HG03103 (cell line): ENCODE results near the gene SMIM24.
"Not testable (repeated sequence)": the region's sequence is repeated elsewhere in the genome, so short reads cannot be mapped to it uniquely, and the experiment has no call there.

Experiments
- ATAC-seq: cut with Tn5 transposase; IDR thresholded peaks from one replicate; pipeline ENCODE4 v1.9.1; 2021; ENCODE audit warnings: low read depth; ENCODE audit not compliant: unreplicated experiment

The SMIM24 gene

DNA sequence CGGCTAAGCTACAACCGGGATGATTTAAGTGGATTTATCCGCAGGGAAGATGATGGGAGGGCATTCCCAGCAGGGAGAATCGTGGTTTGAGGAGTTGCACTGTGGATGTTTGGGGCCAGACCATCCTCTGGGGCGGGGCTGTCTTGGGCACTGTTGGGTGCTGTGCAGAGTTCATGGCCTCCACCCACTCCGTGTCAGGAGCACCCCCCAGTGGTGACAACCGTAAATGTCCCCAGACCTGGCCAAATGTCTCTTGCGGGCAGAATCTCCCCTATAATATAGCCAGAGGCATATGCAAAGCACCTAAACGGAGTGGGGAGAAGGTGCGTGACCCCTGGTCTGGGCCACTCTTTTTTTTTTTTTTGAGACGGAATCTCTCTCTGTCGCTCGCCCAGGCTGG is 40.2 kb downstream of the SMIM24 start:
- ATAC-seq: no peak

DNA sequence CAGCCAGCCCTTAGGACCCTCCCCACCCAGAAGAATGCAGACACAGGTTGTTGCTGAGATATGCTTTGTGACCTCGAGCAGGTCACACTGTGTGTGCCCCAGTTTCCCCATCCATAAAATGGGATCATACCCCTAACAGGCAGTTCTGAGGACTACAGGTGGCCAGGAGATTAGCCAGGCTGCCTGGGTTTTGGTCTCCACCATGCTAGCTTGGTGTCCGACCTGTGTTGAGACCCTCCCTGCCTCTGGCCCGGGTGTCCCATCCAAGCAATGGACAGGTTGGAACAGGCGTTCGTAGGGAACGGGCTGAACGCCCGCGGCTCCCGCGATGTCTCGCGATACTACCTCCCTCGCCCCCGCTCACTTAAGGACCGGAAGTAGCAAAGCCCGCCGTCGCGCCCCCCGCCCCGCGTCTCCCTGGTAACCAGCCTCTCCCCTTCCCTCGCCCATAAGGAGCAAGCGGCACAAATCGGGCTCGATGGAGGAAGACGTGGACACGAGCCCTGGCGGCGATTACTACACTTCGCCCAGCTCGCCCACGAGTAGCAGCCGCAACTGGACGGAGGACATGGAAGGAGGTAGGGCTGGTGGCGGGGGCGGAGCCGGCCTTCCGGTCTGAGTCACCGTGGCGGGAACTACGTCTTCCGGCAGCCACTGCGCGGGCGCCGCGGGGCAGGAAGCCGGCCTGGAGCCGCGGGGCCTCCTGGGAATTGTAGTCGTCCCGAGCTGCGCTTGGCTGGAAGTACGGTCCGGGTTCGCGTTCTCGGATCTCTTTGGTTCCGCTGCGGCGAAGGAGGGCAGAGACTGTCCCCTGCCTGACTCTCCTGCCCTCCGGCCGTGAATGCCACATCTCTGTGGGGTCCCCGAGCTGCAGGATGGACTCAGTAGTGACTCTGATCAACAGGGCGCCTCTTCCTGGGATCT is 45.4 kb downstream of the SMIM24 start:
- ATAC-seq: peak; percentile 80

DNA sequence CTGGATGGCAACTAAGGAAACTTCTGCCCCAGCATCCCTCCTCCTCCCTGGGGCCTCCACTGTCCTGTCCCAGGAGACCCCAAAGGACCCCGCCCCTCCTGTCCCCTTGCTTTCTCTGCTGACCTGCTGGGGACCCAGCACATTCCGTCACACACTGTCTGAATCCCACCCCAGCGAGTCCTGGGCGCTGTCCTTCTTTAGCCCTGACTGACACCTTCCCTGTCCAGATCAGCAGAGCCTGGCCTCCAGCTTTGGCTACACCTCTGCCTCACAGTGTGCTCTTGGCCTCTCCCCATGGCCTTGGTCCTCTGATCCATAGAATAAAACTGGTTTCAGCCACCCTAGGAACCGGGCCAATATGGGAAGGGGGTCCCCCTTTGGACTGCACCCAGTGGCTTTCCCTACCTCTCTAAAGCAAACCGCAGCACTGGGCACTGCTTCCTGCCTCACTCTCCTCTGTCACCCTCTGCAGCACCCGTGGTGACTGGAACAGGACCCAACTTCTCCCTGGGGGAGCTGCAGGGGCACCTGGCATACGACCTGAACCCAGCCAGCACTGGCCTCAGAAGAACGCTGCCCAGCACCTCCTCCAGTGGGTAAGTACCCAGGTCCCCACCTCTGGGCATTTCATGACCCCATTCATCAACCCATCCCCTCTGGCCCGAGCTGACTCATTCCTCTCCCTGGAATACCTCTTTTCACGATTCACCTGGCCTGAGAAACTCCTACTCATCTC is 46.4 kb downstream of the SMIM24 start:
- no peak for ATAC-seq

DNA sequence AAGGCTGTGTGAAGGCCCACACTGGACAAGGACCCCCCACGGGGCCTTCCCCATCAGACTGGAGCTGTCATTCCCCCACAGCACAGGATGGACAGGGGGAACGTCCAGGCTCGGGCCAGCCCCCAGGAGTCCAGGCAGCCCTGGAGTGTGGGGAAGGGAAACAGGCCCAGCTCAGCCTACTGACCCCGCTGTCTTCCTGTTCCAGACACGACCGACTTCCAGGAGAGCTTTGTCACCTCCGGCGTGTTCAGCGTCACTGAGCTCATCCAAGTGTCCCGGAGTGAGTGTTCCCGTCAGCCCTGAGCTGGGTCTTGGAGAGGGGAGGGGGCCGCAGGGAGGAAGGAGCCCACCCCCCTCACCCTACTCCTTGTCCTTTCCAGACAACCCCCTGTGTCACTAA is 47.0 kb downstream of the SMIM24 start:
- no peak for ATAC-seq

DNA sequence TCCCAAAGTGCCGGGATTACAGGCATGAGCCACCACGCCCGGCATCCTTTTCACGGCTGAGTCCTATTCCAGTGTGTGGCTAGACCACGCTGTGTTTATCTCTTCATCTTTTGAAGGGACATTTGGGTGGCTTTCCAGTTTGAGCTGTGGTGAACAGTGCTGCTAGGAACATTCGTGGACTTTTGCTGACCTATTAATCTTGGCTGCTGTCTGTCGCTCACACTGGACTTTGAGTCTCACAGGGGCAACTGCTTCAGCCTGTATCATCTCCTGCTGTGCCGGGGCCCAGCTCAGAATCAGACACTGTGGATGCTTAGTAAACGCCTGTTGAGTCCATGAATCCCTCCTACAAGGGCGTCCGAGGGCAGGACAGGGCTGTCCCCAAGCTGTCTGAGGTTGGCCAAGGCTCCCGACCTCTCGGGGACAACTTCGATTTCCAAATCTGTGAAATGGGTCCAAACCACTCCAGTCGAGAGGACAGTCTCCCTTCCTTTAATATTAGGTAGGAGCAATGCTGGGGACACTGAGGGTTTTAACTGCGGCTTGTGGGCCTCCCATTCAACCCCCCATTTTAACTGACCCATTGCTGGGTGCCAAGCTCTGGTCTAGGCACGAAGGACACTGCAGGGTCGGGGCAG is 48.4 kb downstream of the SMIM24 start:
- no peak for ATAC-seq

DNA sequence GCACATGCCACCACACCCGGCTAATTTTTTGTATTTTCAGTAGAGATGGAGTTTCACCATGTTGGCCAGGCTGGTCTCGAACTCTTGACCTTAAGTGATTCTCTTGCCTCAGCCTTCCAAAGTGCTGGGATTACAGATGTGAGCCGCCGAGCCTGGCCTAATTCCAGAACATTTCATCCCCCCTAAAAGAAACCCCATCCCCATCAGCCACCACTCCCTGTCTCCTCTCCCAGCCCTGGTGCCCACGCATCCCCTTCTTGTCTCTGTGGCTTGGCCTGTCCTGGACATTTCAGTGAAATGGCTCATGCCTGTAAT is 50.0 kb downstream of the SMIM24 start:
- ATAC-seq: not testable (repeated sequence)

DNA sequence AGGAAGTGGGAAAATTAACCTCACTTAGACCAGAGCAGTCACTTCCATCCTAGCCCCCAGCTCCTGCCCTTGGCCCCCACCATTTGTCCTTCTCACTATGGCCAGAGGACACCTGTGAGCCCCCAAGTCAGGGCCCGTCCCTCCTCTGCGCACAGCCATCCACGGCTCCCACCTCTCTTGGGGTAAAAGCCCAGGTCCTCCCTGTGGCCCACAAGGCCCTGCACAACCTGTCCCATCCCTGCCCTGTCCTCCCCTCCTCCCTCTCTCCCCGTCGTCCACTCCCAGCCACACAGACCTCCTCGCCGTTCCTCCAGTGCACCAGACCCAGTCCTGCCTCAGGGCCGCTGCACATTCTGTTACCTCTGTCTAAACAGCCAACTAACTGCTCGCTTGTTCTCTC is 53.9 kb downstream of the SMIM24 start:
- no peak for ATAC-seq
